Cardiac atrium fibroblast (primary cell): ENCODE data around the gene RFLNA. TPM values are rescaled to one million over a fixed set of nuclear protein-coding genes. Genes with fewer than 3 reads are reported as not detected.

Source experiments
- total RNA-seq: library from RNA; depleted of rRNA; stranded (reverse); fragments of >200 nt; gene quantifications from 2 replicates; pipeline ENCODE4 v1.2.3, GENCODE V29; 2015

RFLNA gene
- total RNA-seq = 4.7 and 15.9 TPM in 2 replicates

GRCh38 chr12:124294780-124295341, at the start of gene RFLNA:
RFLNA (plus strand) TSS chr12:124295093; CDS start chr12:124295430, 337 bp downstream.

